HepG2 (cell line): Measurements from ENCODE around the gene GADD45GIP1. TPM values are rescaled to one million over a fixed set of nuclear protein-coding genes. Genes with fewer than 3 reads are reported as not detected.

Experiments
- ATAD3A ChIP-seq: sonication (generic); formaldehyde crosslinking; IDR thresholded peaks from 2 replicates; pipeline ENCODE4 v1.4.0; 2020; ENCODE audit warnings: missing genetic modification reagents
- DNMT3B ChIP-seq: conservative IDR thresholded peaks from 2 replicates; pipeline ENCODE4 v1.6.1; 2016; ENCODE audit warnings: missing biosample characterization, control low read depth
- HDAC2 ChIP-seq: sonication (generic); formaldehyde crosslinking; IDR thresholded peaks from 2 replicates; pipeline ENCODE4 v1.4.0; 2020; ENCODE audit warnings: missing genetic modification reagents
- HHEX ChIP-seq: IDR thresholded peaks from 2 replicates; pipeline ENCODE4 v1.6.1; 2016; ENCODE audit warnings: control low read depth
- KLF16 ChIP-seq, 2 experiments: sonication (generic) in 1 of 2; formaldehyde crosslinking in 1 of 2; IDR thresholded peaks; 2 replicates each; pipeline versions ENCODE4 v1.6.1 to v1.8.0; 2016 to 2023; ENCODE audit warnings: missing genetic modification reagents in 2 of 2, missing compliant biosample characterization in 1 of 2
- MEF2D ChIP-seq: sonication (generic); formaldehyde crosslinking; IDR thresholded peaks from 2 replicates; pipeline ENCODE4 v1.5.1; 2020; ENCODE audit warnings: mild to moderate bottlenecking, missing genetic modification reagents
- NCOA1 ChIP-seq: sonication (generic); formaldehyde crosslinking; IDR thresholded peaks from 2 replicates; pipeline ENCODE4 v1.9.0; 2021; ENCODE audit warnings: missing genetic modification reagents
- NFRKB ChIP-seq: fragments of 450-650 bp; IDR thresholded peaks from 2 replicates; pipeline ENCODE4 v1.6.1; 2017
- PCBP1 ChIP-seq: fragments of 200-400 bp; formaldehyde crosslinking; IDR thresholded peaks from 2 replicates; pipeline ENCODE4 v1.6.1; 2017; ENCODE audit warnings: mild to moderate bottlenecking, low read depth, low read length, borderline replicate concordance
- PITX1 ChIP-seq: sonication (generic); formaldehyde crosslinking; IDR thresholded peaks from 2 replicates; pipeline ENCODE4 v1.5.1; 2020; ENCODE audit warnings: mild to moderate bottlenecking, missing genetic modification reagents
- RELA ChIP-seq: sonication (generic); formaldehyde crosslinking; IDR thresholded peaks from 2 replicates; pipeline ENCODE4 v1.4.0; 2020; ENCODE audit warnings: missing genetic modification reagents
- SMARCC2 ChIP-seq: fragments of 450-650 bp; IDR thresholded peaks from 2 replicates; pipeline ENCODE4 v1.6.1; 2017; ENCODE audit warnings: antibody characterized with exemption, mild to moderate bottlenecking
- YY1 ChIP-seq: IDR thresholded peaks from 2 replicates; pipeline ENCODE4 v1.6.1; 2011; ENCODE audit warnings: low read length, low read depth, moderate library complexity, mild to moderate bottlenecking; ENCODE audit not compliant: insufficient read depth, insufficient replicate concordance
- ZBTB20 ChIP-seq: sonication (generic); formaldehyde crosslinking; IDR thresholded peaks from 2 replicates; pipeline ENCODE4 v1.8.1; 2023; ENCODE audit warnings: missing genetic modification reagents, low read depth, mild to moderate bottlenecking, borderline replicate concordance
- ZNF350 ChIP-seq: sonication (generic); formaldehyde crosslinking; IDR thresholded peaks from 2 replicates; pipeline ENCODE4 v1.4.0; 2020; ENCODE audit warnings: mild to moderate bottlenecking, low read depth, missing genetic modification reagents, borderline replicate concordance
- ZNF367 ChIP-seq: sonication (generic); formaldehyde crosslinking; IDR thresholded peaks from 2 replicates; pipeline ENCODE4 v1.4.0; 2020; ENCODE audit warnings: missing genetic modification reagents, borderline replicate concordance
- ZNF607 ChIP-seq: sonication (generic); formaldehyde crosslinking; IDR thresholded peaks from 2 replicates; pipeline ENCODE4 v1.5.1; 2020; ENCODE audit warnings: missing genetic modification reagents, mild to moderate bottlenecking, borderline replicate concordance
- ZNF713 ChIP-seq: sonication (generic); formaldehyde crosslinking; IDR thresholded peaks from 2 replicates; pipeline ENCODE4 v1.4.0; 2020; ENCODE audit warnings: mild to moderate bottlenecking, missing genetic modification reagents
- ZNF891 ChIP-seq: sonication (generic); formaldehyde crosslinking; IDR thresholded peaks from 2 replicates; pipeline ENCODE4 v1.5.0; 2020; ENCODE audit warnings: mild to moderate bottlenecking, missing genetic modification reagents
- polyA plus RNA-seq, 8 experiments: library from polyadenylated mRNA; depleted of rRNA in 3 of 8; stranded (reverse) in 7 of 8; unstranded in 1 of 8; fragments of >200 nt; fragmentation: Illumina TruSeq in 4 of 8; extraction: Trizol in 4 of 8; gene quantifications; 2 replicates each; pipeline versions ENCODE4 v1.2.1 to v1.2.3, GENCODE V29; 2011 to 2016; ENCODE audit warnings: low read depth in 4 of 8, missing spikeins in 1 of 8, mixed read lengths in 1 of 8; ENCODE audit not compliant: insufficient read depth in 1 of 8
- total RNA-seq, 5 experiments: library from RNA; depleted of rRNA; stranded (reverse); fragments of >200 nt; fragmentation: Illumina TruSeq; extraction: Trizol; gene quantifications; 2 replicates each; pipeline ENCODE4 v1.2.3, GENCODE V29; 2016; ENCODE audit warnings: low read depth in 1 of 5
- TF ChIP-seq, protein P1 (sequence below): IDR thresholded peaks from 2 replicates; pipeline ENCODE4 v1.6.1; 2016; ENCODE audit warnings: low read depth, missing genetic modification reagents, missing compliant biosample characterization
- TF ChIP-seq, protein P2 (sequence below): sonication (generic); formaldehyde crosslinking; IDR thresholded peaks from 2 replicates; pipeline ENCODE4 v1.9.0; 2021; ENCODE audit warnings: missing genetic modification reagents, mild to moderate bottlenecking, borderline replicate concordance
- TF ChIP-seq, protein P3 (sequence below): sonication (generic); formaldehyde crosslinking; IDR thresholded peaks from 2 replicates; pipeline ENCODE4 v1.8.0; 2022; ENCODE audit warnings: mild to moderate bottlenecking, missing genetic modification reagents, borderline replicate concordance
- TF ChIP-seq, protein P4 (sequence below): sonication (generic); formaldehyde crosslinking; IDR thresholded peaks from 2 replicates; pipeline ENCODE4 v1.4.0; 2020; ENCODE audit warnings: mild to moderate bottlenecking, missing genetic modification reagents

GADD45GIP1 gene
- total and polyA plus RNA-seq, 2 of the 13 experiments (the other 11 are each of a cell fraction or from before 2014, with no cell fraction given) = 24.6 to 30.7 TPM

DNA sequence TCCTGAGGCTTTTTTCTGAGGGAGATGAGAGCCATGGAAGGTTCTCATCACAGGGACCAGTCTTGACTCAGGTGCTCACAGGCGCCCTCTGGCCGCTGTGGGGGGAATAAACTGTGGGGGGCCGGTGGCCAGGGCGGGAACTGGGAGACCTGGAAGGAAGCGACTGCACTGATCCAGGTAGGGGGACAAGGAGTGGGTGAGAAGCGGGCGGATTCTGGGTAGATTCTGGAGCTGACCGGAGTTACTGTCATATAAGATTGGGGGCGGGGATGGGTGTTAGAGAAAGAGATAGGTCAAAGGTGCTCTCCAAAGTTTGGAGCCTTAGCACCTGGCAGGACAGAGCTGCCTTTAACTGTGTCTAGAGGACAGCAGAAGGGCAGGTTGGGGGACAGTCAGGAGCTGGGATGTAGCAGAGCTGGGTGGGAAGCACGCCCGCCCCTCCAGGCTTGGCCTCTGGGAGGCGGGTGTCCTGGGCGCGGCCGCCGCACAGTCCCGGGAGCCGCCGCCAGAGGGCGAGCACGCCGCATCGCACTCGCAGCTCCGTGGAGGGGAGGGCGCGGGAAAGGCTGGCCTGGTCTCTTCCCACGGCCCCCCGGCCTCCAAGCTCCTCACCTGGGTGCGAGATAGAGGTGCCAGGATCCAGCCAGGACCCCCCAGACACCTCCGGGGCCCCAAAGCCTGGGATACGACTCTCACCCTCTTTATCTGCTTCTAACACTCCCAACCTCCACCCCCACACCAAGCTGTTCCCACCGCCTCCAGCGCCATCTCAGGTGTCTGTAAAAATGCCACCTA lies 8.2 kb upstream of the GADD45GIP1 start (continued):
- TF ChIP-seq, protein P1, sequence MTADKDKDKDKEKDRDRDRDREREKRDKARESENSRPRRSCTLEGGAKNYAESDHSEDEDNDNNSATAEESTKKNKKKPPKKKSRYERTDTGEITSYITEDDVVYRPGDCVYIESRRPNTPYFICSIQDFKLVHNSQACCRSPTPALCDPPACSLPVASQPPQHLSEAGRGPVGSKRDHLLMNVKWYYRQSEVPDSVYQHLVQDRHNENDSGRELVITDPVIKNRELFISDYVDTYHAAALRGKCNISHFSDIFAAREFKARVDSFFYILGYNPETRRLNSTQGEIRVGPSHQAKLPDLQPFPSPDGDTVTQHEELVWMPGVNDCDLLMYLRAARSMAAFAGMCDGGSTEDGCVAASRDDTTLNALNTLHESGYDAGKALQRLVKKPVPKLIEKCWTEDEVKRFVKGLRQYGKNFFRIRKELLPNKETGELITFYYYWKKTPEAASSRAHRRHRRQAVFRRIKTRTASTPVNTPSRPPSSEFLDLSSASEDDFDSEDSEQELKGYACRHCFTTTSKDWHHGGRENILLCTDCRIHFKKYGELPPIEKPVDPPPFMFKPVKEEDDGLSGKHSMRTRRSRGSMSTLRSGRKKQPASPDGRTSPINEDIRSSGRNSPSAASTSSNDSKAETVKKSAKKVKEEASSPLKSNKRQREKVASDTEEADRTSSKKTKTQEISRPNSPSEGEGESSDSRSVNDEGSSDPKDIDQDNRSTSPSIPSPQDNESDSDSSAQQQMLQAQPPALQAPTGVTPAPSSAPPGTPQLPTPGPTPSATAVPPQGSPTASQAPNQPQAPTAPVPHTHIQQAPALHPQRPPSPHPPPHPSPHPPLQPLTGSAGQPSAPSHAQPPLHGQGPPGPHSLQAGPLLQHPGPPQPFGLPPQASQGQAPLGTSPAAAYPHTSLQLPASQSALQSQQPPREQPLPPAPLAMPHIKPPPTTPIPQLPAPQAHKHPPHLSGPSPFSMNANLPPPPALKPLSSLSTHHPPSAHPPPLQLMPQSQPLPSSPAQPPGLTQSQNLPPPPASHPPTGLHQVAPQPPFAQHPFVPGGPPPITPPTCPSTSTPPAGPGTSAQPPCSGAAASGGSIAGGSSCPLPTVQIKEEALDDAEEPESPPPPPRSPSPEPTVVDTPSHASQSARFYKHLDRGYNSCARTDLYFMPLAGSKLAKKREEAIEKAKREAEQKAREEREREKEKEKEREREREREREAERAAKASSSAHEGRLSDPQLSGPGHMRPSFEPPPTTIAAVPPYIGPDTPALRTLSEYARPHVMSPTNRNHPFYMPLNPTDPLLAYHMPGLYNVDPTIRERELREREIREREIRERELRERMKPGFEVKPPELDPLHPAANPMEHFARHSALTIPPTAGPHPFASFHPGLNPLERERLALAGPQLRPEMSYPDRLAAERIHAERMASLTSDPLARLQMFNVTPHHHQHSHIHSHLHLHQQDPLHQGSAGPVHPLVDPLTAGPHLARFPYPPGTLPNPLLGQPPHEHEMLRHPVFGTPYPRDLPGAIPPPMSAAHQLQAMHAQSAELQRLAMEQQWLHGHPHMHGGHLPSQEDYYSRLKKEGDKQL (CRISPR knock-in tag) = no peak
- TF ChIP-seq PCBP1 (no peak), NCOA1 (CRISPR knock-in tag) (no peak), NFRKB (no peak), ZNF367 (no peak), ZNF607 (CRISPR knock-in tag) (no peak), ZNF713 (CRISPR knock-in tag) (no peak), ZNF350 (peak; percentile 34; the same call in 1 of the 2 replicates), SMARCC2 (no peak), ZBTB20 (CRISPR knock-in tag) (no peak), PITX1 (CRISPR knock-in tag) (0 out of 2 replicates have a peak, but pooled peaks have one; percentile 62), ATAD3A (no peak), HDAC2 (peak; percentile 17; the same call in 1 of the 2 replicates), DNMT3B (CRISPR knock-in tag) (no peak), KLF16 (CRISPR knock-in tag; IDR thresholded peaks at IDR 0.05) (0 out of 4 replicates have a peak, but pooled peaks of 1 of the 2 experiments have one; percentile 32), RELA (CRISPR knock-in tag) (no peak; the same call in 1 of the 2 replicates), ZNF891 (CRISPR knock-in tag) (no peak), MEF2D (CRISPR knock-in tag) (no peak), YY1 (peak; percentile 64), HHEX (CRISPR knock-in tag) (no peak)
- TF ChIP-seq, protein P2, sequence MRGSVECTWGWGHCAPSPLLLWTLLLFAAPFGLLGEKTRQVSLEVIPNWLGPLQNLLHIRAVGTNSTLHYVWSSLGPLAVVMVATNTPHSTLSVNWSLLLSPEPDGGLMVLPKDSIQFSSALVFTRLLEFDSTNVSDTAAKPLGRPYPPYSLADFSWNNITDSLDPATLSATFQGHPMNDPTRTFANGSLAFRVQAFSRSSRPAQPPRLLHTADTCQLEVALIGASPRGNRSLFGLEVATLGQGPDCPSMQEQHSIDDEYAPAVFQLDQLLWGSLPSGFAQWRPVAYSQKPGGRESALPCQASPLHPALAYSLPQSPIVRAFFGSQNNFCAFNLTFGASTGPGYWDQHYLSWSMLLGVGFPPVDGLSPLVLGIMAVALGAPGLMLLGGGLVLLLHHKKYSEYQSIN (CRISPR knock-in tag) = no peak
- TF ChIP-seq, protein P3, sequence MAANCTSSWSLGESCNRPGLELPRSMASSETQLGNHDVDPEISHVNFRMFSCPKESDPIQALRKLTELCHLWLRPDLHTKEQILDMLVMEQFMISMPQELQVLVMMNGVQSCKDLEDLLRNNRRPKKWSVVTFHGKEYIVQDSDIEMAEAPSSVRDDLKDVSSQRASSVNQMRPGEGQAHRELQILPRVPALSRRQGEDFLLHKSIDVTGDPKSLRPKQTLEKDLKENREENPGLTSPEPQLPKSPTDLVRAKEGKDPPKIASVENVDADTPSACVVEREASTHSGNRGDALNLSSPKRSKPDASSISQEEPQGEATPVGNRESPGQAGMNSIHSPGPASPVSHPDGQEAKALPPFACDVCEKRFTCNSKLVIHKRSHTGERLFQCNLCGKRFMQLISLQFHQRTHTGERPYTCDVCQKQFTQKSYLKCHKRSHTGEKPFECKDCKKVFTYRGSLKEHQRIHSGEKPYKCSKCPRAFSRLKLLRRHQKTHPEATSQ (CRISPR knock-in tag) = no peak
- TF ChIP-seq, protein P4, sequence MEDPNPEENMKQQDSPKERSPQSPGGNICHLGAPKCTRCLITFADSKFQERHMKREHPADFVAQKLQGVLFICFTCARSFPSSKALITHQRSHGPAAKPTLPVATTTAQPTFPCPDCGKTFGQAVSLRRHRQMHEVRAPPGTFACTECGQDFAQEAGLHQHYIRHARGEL (CRISPR knock-in tag) = no peak
